ENCODE results near the gene TH.

DNA sequence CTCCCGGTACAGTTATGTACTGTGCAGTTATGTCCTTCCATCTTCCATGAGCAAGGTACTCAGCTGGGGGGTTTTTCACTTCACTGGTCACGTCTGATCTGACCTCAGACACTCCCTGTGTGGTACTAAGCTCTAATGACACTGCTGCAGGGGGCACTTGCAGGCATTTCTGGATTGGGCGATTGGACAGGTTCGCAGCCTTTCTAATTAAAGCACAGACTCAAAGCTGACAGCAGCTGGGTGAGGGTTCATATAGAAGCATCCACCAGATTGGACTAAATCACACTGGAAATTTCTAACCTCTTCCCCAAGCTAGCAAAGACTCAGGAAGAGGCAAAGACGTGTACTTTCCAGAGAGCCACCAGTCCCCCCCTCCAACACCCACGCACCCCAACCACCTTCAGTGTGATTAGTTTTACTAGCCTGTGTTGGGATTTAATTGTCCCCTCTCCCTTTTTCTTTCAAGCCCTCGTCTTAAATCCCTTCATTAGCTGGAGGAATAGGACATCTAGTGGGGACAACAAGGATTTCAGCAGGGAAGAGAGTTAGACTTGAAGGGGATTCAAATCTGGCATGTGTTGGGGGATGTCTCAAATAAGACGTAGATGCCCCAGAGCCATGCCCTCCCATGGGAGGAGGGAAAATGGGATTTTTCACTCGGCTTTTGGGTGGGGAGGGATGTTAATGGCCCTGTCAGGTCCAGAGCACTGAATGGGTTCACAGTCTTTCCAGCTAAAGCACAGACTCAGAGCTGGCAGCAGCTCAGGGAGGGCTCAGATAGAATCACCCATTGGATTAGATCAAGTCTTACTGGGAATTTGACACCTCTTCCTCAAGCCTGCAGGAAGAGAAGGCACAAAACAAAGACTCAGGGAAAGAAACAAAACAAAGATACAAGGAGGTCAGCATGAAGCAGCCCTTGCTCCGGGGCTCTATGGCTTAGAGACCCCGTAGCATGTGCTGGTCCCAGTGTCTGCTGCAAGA is 21.5 kb downstream of the TH start:
- TF ChIP-seq, protein P1, sequence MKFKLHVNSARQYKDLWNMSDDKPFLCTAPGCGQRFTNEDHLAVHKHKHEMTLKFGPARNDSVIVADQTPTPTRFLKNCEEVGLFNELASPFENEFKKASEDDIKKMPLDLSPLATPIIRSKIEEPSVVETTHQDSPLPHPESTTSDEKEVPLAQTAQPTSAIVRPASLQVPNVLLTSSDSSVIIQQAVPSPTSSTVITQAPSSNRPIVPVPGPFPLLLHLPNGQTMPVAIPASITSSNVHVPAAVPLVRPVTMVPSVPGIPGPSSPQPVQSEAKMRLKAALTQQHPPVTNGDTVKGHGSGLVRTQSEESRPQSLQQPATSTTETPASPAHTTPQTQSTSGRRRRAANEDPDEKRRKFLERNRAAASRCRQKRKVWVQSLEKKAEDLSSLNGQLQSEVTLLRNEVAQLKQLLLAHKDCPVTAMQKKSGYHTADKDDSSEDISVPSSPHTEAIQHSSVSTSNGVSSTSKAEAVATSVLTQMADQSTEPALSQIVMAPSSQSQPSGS (CRISPR knock-in tag; IDR thresholded peaks at IDR 0.05) = no peak
- TF ChIP-seq, protein P2, sequence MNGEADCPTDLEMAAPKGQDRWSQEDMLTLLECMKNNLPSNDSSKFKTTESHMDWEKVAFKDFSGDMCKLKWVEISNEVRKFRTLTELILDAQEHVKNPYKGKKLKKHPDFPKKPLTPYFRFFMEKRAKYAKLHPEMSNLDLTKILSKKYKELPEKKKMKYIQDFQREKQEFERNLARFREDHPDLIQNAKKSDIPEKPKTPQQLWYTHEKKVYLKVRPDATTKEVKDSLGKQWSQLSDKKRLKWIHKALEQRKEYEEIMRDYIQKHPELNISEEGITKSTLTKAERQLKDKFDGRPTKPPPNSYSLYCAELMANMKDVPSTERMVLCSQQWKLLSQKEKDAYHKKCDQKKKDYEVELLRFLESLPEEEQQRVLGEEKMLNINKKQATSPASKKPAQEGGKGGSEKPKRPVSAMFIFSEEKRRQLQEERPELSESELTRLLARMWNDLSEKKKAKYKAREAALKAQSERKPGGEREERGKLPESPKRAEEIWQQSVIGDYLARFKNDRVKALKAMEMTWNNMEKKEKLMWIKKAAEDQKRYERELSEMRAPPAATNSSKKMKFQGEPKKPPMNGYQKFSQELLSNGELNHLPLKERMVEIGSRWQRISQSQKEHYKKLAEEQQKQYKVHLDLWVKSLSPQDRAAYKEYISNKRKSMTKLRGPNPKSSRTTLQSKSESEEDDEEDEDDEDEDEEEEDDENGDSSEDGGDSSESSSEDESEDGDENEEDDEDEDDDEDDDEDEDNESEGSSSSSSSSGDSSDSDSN (IDR thresholded peaks at IDR 0.05; ENCODE audit: borderline replicate concordance in 1 of 2, low read depth in 2 of 2, low read length in 2 of 2) = no peak
- no peak for TF ChIP-seq SIN3B (IDR thresholded peaks at IDR 0.05; ENCODE audit: low read depth)

Data from K562 (cell line).